Activated CD4-positive, alpha-beta T cell treated with anti-CD3 and anti-CD28 coated beads for 36 hours (primary cell): ENCODE measurements around the gene TFCP2. TPM values are rescaled to one million over a fixed set of nuclear protein-coding genes. Genes with fewer than 3 reads are reported as not detected.

Experiments used
- ATAC-seq: fragments of 200-7000 bp; cut with Tn5 transposase; one replicate; pipeline ENCODE4 v1.10.0; 2021; ENCODE audit warnings: mild to moderate bottlenecking, moderate library complexity
- CTCF ChIA-PET: fragments of 350-600 bp; sonication (Branson Sonifier 250); formaldehyde crosslinking; loops from one replicate; lab custom pipeline; 2021; ENCODE audit warnings: antibody characterized with exemption; lab: Charles Lee
- POLR2A ChIA-PET: fragments of 350-600 bp; sonication (Branson Sonifier 250); formaldehyde crosslinking; loops from one replicate; lab custom pipeline; 2021; ENCODE audit warnings: antibody characterized with exemption, inconsistent platforms; lab: Charles Lee
- DNase-seq: peaks from one replicate; pipeline ENCODE4 v3.0.0-alpha.2; 2020
- H3K27ac Mint-ChIP-seq: one replicate; pipeline ENCODE4 v1.8.0; 2021; ENCODE audit warnings: mixed read lengths
- H3K27me3 Mint-ChIP-seq: one replicate; pipeline ENCODE4 v1.8.0; 2021; ENCODE audit warnings: mixed read lengths
- H3K36me3 Mint-ChIP-seq: one replicate; pipeline ENCODE4 v1.8.0; 2021; ENCODE audit warnings: low read depth, mixed read lengths
- H3K4me1 Mint-ChIP-seq: one replicate; pipeline ENCODE4 v1.8.0; 2021; ENCODE audit warnings: mixed read lengths
- H3K4me3 Mint-ChIP-seq: one replicate; pipeline ENCODE4 v1.8.0; 2021; ENCODE audit warnings: mild to moderate bottlenecking, moderate library complexity, mixed read lengths
- H3K9me3 Mint-ChIP-seq: one replicate; pipeline ENCODE4 v1.8.0; 2021; ENCODE audit warnings: low read depth, mixed read lengths
- intact Hi-C, 2 experiments: fragments of 100-400 bp; cut with DNase I in 1 of 2; cut with micrococcal nuclease in 1 of 2; formaldehyde crosslinking; loops; one replicate each; pipeline versions ENCODE4 v1.14.2 to v1.15.1; 2022 to 2024; cut with DNase I, micrococcal nuclease
- total RNA-seq, 2 experiments: library from RNA; stranded (reverse); gene quantifications; one replicate each; pipeline ENCODE4 v1.2.3, GENCODE V29; 2021

The TFCP2 gene
- total RNA-seq, 2 experiments from 2014 or later = 39.5 to 47.3 TPM

DNA sequence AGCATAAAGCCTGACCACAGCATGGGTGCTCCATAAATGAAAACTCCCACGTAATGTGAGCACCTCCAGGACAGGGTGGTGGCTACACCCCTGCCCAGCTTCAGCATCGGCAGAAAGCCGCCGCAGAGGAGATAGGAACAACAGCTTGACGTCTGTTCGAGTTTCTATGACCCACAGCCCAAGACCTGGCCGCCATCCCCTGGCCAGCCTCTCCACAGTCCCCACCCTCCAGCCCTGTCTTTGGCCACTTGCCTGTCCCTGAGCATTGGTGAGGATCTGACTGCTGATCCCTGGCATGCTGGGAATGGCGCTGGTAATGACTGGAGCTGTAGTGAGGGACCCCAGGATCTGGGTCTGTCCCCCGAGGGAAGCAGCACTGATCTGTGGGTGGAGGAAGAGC lies 23.6 kb upstream of the TFCP2 start:
- ChIA-PET CTCF (no interaction called here), POLR2A (no interaction called here)
- intact Hi-C loops = no loop called here
- Mint-ChIP-seq H3K27me3 (no peaks in the 10 kb centered on the region), H3K4me1 (peaks cover 2% of the 10 kb centered on the region), H3K36me3 (peaks cover 10% of the 10 kb centered on the region), H3K27ac (no peak overlapping the region), H3K9me3 (no peaks in the 10 kb centered on the region), H3K4me3 (no peak overlapping the region)
- DNase-seq (no peak), ATAC-seq (no peak)

DNA sequence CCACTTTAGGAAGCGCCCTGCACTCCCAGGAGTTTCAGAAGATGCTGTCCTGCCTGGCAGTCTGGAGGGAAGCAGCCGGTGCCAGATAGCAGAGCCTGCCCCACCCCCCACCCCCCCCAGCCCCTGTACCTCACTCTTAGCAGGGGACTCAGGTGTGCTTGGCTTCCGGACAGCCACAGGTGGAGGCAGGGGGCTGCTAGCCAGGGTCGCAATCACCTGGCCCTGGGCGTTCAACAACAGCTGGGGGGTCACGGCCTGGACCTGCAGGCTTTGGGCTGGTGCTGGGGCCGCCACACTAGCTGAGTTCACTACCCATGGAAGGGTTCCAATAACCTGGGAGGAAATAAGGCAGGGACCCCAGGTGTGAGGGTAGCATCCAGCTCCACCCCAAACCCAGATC lies 22.9 kb upstream of the TFCP2 start:
- H3K27ac Mint-ChIP-seq = no peak overlapping the region
- H3K4me1 Mint-ChIP-seq = no peaks in the 10 kb centered on the region
- POLR2A ChIA-PET = no interaction called here

DNA sequence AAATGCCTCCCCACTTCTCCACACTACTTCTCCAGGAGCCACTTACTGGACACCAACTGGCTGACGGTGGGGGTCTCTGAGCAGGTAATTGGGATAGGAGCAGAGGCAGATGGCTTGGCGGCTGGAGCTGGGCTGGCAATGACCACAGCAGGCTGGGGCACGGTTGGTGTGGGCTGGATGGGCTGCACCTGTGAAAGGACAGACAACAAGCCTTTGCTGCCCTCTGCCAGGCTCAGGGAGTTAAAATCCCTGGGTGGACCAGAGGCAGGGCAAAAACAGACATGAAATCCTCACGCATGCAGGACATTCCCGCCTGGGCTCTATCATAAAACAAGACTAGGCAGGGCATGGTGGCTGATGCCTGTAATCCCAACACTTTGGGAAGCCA lies 19.3 kb upstream of the TFCP2 start:
- H3K4me1 Mint-ChIP-seq = no peaks in the 10 kb centered on the region
- no peak overlapping the region for H3K27ac Mint-ChIP-seq
- ChIA-PET CTCF (no interaction called here), POLR2A (no interaction called here)
- H3K9me3 Mint-ChIP-seq = no peaks in the 10 kb centered on the region
- no peak overlapping the region for H3K4me3 Mint-ChIP-seq
- ATAC-seq = no peak
- H3K27me3 Mint-ChIP-seq = no peaks in the 10 kb centered on the region
- H3K36me3 Mint-ChIP-seq = peaks cover 10% of the 10 kb centered on the region
- intact Hi-C loops = no loop called here
- no peak for DNase-seq

More for the DNA sequence above, 22.9 kb upstream of the TFCP2 start:
- CTCF ChIA-PET = no interaction called here
- ATAC-seq = no peak
- intact Hi-C loops = no loop called here
- Mint-ChIP-seq H3K4me3 (no peak overlapping the region), H3K27me3 (no peaks in the 10 kb centered on the region), H3K9me3 (no peaks in the 10 kb centered on the region), H3K36me3 (peaks cover 13% of the 10 kb centered on the region)
- DNase-seq = no peak

DNA sequence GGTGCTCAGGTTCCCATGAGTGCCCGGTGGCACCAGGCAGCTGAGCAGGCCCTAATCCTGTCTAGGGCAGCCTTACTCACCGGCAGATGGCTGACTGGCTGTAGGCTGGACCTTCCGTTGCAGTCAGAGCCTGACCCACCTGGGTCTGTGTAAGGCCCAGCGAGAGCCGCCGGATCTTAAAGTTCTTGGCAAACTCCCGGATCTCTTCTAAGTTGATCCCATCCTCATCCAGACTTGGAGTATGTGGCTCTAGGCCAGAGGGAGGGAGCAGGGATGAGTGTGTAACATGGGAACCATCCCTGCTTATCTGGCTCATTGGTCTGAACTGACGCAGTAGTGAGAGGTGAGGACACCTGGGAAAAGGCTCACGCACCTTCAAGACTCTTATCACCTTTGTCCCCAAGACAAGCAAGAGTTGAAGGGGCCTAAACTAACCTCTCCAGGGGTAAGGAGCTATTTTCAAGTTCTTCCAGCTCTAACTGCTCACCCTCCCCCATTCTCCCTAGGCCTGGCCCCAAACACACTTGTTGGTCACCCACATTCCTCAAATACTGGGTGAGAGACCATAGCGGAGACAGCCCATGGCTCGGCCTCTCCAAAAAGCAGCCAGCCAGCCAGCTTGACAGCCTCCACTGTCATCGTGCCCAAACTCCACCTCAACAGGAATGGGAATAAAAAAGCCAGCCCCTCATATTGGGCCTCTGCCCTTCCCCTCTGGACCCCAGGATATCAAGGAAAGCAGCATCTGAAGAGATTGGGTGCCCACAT lies 18.8 kb upstream of the TFCP2 start:
- CTCF ChIA-PET = no interaction called here
- ATAC-seq = no peak

DNA sequence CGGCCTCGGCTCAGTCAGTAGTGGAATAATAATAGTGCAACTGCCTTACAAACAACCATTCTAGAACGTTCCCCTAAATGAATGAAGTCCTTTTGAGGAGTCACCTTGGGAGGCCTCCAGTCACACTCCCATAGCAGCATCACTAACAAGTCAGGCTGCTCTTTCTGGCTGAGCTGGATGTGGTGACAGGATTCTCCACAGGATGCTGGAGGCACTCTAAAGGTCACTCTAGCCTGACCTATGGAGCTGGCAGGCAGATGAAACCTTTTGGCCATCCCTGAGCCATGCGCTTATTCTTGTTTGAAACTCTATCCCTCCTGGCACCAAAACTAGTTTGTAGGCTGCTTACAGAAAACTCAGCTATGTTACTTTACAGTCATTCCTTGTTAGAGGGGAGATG lies 17.9 kb upstream of the TFCP2 start:
- intact Hi-C loops = no loop called here
- H3K4me1 Mint-ChIP-seq = peaks cover 2% of the 10 kb centered on the region
- no peaks in the 10 kb centered on the region for H3K9me3 Mint-ChIP-seq
- no peak overlapping the region for H3K27ac Mint-ChIP-seq
- CTCF ChIA-PET = no interaction called here
- H3K4me3 Mint-ChIP-seq = no peak overlapping the region
- ATAC-seq (no peak), DNase-seq (no peak)
- POLR2A ChIA-PET = no interaction called here
- no peaks in the 10 kb centered on the region for H3K27me3 Mint-ChIP-seq
- peaks cover 10% of the 10 kb centered on the region for H3K36me3 Mint-ChIP-seq

More for the DNA sequence above, 18.8 kb upstream of the TFCP2 start:
- H3K9me3 Mint-ChIP-seq = no peaks in the 10 kb centered on the region
- no peak overlapping the region for H3K27ac Mint-ChIP-seq
- POLR2A ChIA-PET = no interaction called here
- H3K27me3 Mint-ChIP-seq = no peaks in the 10 kb centered on the region
- intact Hi-C loops = no loop called here
- DNase-seq = no peak
- H3K36me3 Mint-ChIP-seq = peaks cover 10% of the 10 kb centered on the region
- H3K4me1 Mint-ChIP-seq = no peaks in the 10 kb centered on the region
- no peak overlapping the region for H3K4me3 Mint-ChIP-seq

DNA sequence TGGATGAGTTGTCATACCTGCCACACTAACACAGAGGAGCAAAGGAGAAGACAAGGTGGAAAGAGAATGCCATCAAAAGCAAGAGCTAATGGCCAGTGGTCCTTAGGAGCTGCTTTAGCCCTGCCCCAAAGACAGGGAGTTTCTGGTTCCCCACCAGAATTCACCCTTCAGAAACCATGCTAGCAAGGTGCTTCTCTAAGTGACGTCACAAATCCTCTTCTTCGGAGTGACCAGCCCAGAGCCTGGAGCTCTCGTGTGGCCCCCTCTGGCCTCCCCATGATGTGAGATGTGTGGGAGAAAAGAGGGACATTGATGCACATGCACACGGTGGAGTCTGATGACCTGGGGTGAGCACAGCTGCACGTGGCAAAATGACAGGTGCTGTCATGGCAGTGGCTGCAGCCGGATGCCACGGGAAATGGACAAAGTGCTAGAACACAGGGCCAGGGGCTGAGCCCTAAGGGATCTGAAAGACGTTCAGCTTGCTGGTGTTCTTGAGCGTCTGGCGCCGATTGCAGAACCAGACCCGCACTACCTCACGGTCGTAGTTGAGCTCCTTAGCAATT lies 16.9 kb upstream of the TFCP2 start:
- Mint-ChIP-seq H3K27ac (no peak overlapping the region), H3K27me3 (no peaks in the 10 kb centered on the region), H3K36me3 (peaks cover 10% of the 10 kb centered on the region), H3K4me1 (peaks cover 2% of the 10 kb centered on the region), H3K9me3 (no peaks in the 10 kb centered on the region), H3K4me3 (no peak overlapping the region)
- ChIA-PET CTCF (no interaction called here), POLR2A (interaction anchor here (0.5 kb wide), 1 partner anchor 131 kb away, joined by 3 read pairs; no protein-coding TSS in a partner anchor)
- ATAC-seq (no peak), DNase-seq (no peak)
- intact Hi-C loops = no loop called here

DNA sequence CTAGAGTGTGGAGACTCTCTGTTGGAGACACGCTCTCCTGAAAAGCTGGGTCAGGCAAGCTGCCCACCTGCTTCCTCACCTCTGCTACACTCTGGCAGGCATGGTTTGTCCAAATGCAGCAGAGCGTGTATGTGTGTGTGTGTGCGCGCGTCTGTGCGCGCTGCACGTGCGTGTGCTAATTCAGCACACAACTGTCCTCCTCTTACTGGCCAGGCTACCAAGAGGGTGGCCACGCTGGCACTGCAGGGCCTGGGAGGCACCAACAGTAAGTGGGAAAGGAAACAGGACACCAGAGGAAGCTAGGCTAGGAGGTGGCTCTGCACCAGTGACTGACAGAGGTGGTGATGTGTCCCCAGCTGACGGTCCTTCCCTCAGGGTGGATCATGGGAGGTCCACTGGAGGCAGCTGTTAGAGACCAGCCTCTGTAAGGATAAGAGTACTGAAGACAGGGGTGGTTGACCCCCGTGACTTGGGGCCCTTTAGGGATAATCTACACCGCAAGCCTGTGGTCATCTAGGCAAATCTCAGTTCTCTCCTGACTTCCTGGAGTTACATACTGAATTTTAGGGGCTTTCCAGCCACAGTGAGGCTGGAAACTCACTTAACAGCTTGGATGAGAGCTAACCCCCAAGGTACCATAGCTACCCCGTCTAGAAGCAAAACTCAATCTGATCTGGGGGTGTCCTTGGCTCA lies 15.6 kb upstream of the TFCP2 start:
- Mint-ChIP-seq H3K27me3 (no peaks in the 10 kb centered on the region), H3K4me1 (peaks cover 2% of the 10 kb centered on the region), H3K4me3 (no peak overlapping the region), H3K9me3 (no peaks in the 10 kb centered on the region), H3K36me3 (peaks cover 10% of the 10 kb centered on the region), H3K27ac (no peak overlapping the region)
- POLR2A ChIA-PET = no interaction called here
- CTCF ChIA-PET = no interaction called here
- DNase-seq (no peak), ATAC-seq (no peak)
- intact Hi-C loops = no loop called here

- ATAC-seq = no peak
- DNase-seq = no peak
- Mint-ChIP-seq H3K27me3 (no peaks in the 10 kb centered on the region), H3K27ac (no peak overlapping the region), H3K9me3 (no peaks in the 10 kb centered on the region), H3K36me3 (peaks cover 10% of the 10 kb centered on the region), H3K4me1 (peaks cover 2% of the 10 kb centered on the region), H3K4me3 (no peak overlapping the region)
- CTCF ChIA-PET = no interaction called here
- intact Hi-C loops = no loop called here
- POLR2A ChIA-PET = no interaction called here
Measured at GRCh38 chr12:51187370-51187987, 14.5 kb upstream of the TFCP2 start.

GRCh38 chr12:51186465-51187085 lies 13.6 kb upstream of the TFCP2 start:
- POLR2A ChIA-PET = no interaction called here
- no peaks in the 10 kb centered on the region for H3K9me3 Mint-ChIP-seq
- H3K4me1 Mint-ChIP-seq = peaks cover 2% of the 10 kb centered on the region
- no peak overlapping the region for H3K4me3 Mint-ChIP-seq
- peaks cover 5% of the 10 kb centered on the region for H3K36me3 Mint-ChIP-seq
- no peak overlapping the region for H3K27ac Mint-ChIP-seq
- no peak for ATAC-seq
- intact Hi-C loops = no loop called here
- no peak for DNase-seq
- H3K27me3 Mint-ChIP-seq = no peaks in the 10 kb centered on the region
- CTCF ChIA-PET = interaction anchor here (0.6 kb wide), 1 partner anchor 49 kb away, joined by 4 read pairs; no protein-coding TSS in a partner anchor

GRCh38 chr12:51185171-51185717 lies 12.3 kb upstream of the TFCP2 start:
- no peaks in the 10 kb centered on the region for H3K9me3 Mint-ChIP-seq
- intact Hi-C loops = no loop called here
- no peaks in the 10 kb centered on the region for H3K27me3 Mint-ChIP-seq
- ChIA-PET POLR2A (no interaction called here), CTCF (interaction anchor here (1.1 kb wide), 1 partner anchor 156 kb away, joined by 6 read pairs; no protein-coding TSS in a partner anchor)
- H3K27ac Mint-ChIP-seq = no peak overlapping the region
- ATAC-seq = no peak
- no peak for DNase-seq
- peaks cover 2% of the 10 kb centered on the region for H3K4me1 Mint-ChIP-seq
- H3K36me3 Mint-ChIP-seq = no peaks in the 10 kb centered on the region
- H3K4me3 Mint-ChIP-seq = no peak overlapping the region

GRCh38 chr12:51183816-51184215 lies 10.9 kb upstream of the TFCP2 start:
- Mint-ChIP-seq H3K27me3 (no peaks in the 10 kb centered on the region), H3K4me3 (no peak overlapping the region), H3K36me3 (no peaks in the 10 kb centered on the region), H3K9me3 (no peaks in the 10 kb centered on the region), H3K27ac (no peak overlapping the region), H3K4me1 (peaks cover 2% of the 10 kb centered on the region)
- DNase-seq (no peak), ATAC-seq (no peak)
- intact Hi-C loops = no loop called here
- ChIA-PET POLR2A (interaction anchor here (0.5 kb wide), 1 partner anchor 84 kb away, joined by 5 read pairs; no protein-coding TSS in a partner anchor), CTCF (interaction anchor here (1.0 to 1.1 kb wide), 3 partner anchors 10 to 157 kb away, joined by 3 to 6 read pairs (median 3); no protein-coding TSS in a partner anchor)
